ENCODE data around the gene ANKRD18B. TPM values are rescaled to one million over a fixed set of nuclear protein-coding genes. Genes with fewer than 3 reads are reported as not detected.
"Not testable (repeated sequence)": the region's sequence is repeated elsewhere in the genome, so short reads cannot be mapped to it uniquely, and the experiment has no call there.

ANKRD18B gene
- total RNA-seq, 2 donors from 2014 or later = not detected

DNA sequence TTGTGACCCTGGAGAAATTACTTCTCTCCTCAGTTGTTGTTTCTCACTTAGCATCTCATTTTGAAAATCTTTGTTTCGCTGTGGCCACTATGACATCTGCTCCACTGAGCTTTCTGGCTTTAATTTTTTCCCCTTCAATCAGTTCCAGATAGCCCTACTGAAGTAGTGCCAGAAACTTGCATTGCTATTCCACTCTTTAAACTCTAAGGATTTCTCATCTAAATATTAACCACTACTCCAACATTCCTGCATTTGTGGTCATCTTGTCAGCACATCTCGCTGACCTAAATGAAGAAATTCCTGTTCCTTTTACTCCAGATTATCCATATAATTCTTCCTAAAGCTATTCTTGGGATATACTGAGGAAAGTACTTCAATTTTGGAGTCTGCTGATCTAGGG, 35.0 kb upstream of the ANKRD18B start:
- Histone ChIP-seq H3K9me3 (no peaks in the 10 kb centered on the region), H3K27me3 (replicated peaks; ENCODE audit: insufficient read depth) (no peaks in the 10 kb centered on the region), H3K27ac (no peak overlapping the region), H3K4me1 (ENCODE audit: control insufficient read depth in 1 of 2, low read depth in 2 of 2) (no peaks in the 10 kb centered on the region), H3K36me3 (no peaks in the 10 kb centered on the region), H3K4me3 (no peak overlapping the region)
- DNase-seq (ENCODE audit: low spot score) (no peak), ATAC-seq (ENCODE audit: insufficient number of reproducible peaks, low FRiP score, low read depth) (no peak)
- TF ChIP-seq, protein P1, sequence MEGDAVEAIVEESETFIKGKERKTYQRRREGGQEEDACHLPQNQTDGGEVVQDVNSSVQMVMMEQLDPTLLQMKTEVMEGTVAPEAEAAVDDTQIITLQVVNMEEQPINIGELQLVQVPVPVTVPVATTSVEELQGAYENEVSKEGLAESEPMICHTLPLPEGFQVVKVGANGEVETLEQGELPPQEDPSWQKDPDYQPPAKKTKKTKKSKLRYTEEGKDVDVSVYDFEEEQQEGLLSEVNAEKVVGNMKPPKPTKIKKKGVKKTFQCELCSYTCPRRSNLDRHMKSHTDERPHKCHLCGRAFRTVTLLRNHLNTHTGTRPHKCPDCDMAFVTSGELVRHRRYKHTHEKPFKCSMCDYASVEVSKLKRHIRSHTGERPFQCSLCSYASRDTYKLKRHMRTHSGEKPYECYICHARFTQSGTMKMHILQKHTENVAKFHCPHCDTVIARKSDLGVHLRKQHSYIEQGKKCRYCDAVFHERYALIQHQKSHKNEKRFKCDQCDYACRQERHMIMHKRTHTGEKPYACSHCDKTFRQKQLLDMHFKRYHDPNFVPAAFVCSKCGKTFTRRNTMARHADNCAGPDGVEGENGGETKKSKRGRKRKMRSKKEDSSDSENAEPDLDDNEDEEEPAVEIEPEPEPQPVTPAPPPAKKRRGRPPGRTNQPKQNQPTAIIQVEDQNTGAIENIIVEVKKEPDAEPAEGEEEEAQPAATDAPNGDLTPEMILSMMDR (IDR thresholded peaks at IDR 0.05) = no peak

DNA sequence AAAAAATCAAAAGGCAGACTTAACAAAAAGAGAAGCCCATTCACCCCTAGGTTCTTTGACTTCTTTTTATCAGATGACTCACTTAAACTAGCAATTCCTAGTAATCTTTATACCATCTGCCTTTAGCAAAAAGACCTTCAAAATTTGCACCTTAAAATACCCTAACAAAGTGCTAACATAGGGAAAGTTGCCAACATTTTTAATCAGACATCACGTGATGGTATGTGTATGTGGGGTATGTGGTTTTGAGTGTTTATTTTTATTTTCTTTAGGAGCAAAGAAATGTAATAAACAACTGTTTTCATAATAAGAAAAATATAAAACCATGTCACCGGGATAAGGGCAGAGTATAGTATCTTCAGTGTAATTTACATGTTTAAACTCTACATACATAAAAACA, 30.2 kb upstream of the ANKRD18B start:
- H3K36me3 ChIP-seq; H3K4me3 ChIP-seq; DNase-seq (ENCODE audit: low spot score); H3K9me3 ChIP-seq; H3K4me1 ChIP-seq (ENCODE audit: control insufficient read depth in 1 of 2, low read depth in 2 of 2); H3K27me3 ChIP-seq (replicated peaks; ENCODE audit: insufficient read depth); H3K27ac ChIP-seq; ATAC-seq (ENCODE audit: insufficient number of reproducible peaks, low FRiP score, low read depth): not testable (repeated sequence)

DNA sequence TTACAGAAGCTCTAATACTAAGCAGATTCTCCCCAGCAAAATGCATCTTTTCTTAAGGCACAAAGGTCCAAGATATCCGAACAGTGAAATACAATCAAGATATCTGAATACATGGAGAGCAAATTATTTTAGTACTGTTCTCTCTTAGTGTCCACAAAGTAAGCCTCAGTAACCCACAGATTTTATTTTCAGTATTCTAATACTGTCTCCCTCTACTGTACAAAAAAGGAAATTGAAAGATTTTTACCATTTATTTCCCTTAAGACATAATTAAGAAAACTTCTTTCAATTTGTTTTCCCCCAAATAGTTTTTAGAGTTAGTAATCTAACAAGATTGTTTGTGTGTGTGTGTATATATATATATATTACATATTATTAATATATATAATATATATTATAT, 25.7 kb upstream of the ANKRD18B start:
- TF ChIP-seq, protein P1 (IDR thresholded peaks at IDR 0.05) = no peak
- no peak overlapping the region for H3K4me3 ChIP-seq
- DNase-seq (ENCODE audit: low spot score) (no peak), ATAC-seq (ENCODE audit: insufficient number of reproducible peaks, low FRiP score, low read depth) (no peak)
- no peaks in the 10 kb centered on the region for H3K4me1 ChIP-seq (ENCODE audit: control insufficient read depth in 1 of 2, low read depth in 2 of 2)
- no peaks in the 10 kb centered on the region for H3K27me3 ChIP-seq (replicated peaks; ENCODE audit: insufficient read depth)
- H3K36me3 ChIP-seq = no peaks in the 10 kb centered on the region
- no peaks in the 10 kb centered on the region for H3K9me3 ChIP-seq
- H3K27ac ChIP-seq = no peak overlapping the region

DNA sequence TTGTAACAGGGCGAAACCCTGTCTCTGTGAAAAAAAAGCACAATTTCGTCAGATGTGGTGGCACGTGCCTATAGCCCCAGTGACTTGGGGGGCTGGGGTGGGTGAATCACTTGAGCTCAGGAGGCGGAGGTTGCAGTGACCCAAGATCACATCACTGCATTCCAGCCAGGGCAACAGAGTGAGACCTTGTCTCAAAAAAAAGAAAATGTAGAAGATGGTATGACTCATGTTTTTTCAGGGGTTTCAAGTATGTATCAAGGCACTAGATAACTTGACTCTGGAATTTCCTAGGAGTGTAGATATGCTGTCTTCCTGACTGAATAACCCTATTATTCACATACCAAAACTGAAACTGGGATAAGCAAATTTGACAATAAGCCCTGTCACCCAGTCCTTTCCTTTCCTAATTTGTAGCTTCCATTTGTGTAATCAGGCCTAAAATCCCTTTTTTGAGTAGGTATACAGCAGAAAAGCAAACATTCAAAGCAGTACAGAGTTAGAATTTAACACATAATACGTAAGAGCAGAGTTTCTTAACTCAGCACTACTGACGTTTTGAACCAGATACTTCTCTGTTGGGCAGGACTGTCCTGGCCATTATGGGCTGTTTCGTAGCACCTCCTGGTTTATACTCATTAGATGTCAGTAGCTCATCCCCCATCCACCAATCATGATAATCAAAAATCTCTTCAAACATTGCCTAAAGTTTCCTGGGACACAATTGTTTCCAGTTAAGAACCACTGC, 17.3 kb upstream of the ANKRD18B start:
- Histone ChIP-seq H3K4me1 (ENCODE audit: control insufficient read depth in 1 of 2, low read depth in 2 of 2) (no peaks in the 10 kb centered on the region), H3K27me3 (replicated peaks; ENCODE audit: insufficient read depth) (no peaks in the 10 kb centered on the region), H3K36me3 (no peaks in the 10 kb centered on the region), H3K9me3 (no peaks in the 10 kb centered on the region), H3K4me3 (no peak overlapping the region), H3K27ac (no peak overlapping the region)
- TF ChIP-seq, protein P1 (IDR thresholded peaks at IDR 0.05) = no peak
- no peak for ATAC-seq (ENCODE audit: insufficient number of reproducible peaks, low FRiP score, low read depth)
- no peak for DNase-seq (ENCODE audit: low spot score)

DNA sequence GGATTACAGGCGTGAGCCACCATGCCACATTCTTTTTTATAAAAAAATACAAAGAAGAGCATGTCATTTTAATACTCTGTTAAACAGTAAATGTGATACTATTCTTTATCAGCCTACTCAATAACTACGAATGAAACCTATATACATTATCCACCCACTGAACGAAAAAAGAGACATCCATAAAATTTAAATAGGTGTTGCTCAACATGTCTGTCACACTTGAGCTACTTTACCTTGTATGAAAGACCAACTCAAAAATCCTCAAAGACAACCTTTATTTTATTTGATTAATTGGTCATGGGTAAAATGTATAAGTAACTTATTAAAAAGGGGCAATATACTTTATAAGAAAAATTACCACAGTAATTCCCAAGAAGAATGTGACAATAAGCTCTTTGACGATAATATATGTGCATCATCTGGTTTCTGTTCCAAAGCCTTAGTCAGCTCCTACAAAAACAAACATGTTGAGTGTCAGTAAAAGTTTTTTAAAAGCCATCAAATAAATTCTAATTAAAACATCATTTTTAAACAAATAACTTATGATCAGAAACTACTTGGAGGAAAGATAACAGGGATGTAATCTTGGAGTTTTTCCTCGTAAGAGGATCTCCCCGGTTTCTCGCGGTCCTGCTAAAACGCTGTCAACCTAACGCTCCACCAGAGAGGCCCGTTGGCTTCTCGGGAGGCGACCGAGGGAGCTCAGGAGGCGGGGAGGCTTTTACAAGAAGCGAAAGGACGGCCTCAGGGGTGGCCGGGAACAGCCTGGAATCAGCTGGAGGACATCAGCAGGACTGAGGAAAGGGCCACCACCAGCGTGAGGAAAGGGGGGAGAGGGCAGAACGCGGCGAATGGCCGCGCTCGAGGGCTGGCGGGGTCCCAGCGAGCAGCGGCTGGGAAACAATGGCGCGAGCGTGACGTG, 13.5 kb upstream of the ANKRD18B start:
- H3K27me3 ChIP-seq (replicated peaks; ENCODE audit: insufficient read depth) = no peaks in the 10 kb centered on the region
- TF ChIP-seq, protein P1 (IDR thresholded peaks at IDR 0.05) = no peak
- no peak for DNase-seq (ENCODE audit: low spot score)

DNA sequence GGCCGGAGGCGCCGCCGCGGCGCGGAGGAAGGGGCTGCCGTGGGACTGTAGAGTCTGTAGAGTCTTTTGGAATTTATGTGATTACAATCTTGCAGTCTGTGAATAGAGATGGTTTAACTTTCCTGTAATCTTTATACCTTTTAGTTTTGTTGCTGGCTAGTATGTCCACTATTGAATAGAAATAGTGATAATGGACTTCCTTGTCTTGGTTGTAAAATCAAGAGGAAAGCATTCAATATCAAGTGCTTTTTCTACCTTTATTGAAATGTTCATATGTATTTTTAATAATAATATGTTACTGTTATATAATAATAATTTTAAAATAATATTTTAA, 12.9 kb upstream of the ANKRD18B start:
- peak overlapping the region; percentile 64 to 86 for H3K27ac ChIP-seq
- DNase-seq (ENCODE audit: low spot score); H3K4me1 ChIP-seq (ENCODE audit: control insufficient read depth in 1 of 2, low read depth in 2 of 2): not testable (repeated sequence)

More for the DNA sequence above, 13.5 kb upstream of the ANKRD18B start:
- Histone ChIP-seq H3K9me3 (no peaks in the 10 kb centered on the region), H3K27ac (peak overlapping the region; percentile 64 to 86), H3K4me3 (peak overlapping the region; percentile 97), H3K4me1 (ENCODE audit: control insufficient read depth in 1 of 2, low read depth in 2 of 2) (no peaks in the 10 kb centered on the region), H3K36me3 (no peaks in the 10 kb centered on the region)
- no peak for ATAC-seq (ENCODE audit: insufficient number of reproducible peaks, low FRiP score, low read depth)

DNA sequence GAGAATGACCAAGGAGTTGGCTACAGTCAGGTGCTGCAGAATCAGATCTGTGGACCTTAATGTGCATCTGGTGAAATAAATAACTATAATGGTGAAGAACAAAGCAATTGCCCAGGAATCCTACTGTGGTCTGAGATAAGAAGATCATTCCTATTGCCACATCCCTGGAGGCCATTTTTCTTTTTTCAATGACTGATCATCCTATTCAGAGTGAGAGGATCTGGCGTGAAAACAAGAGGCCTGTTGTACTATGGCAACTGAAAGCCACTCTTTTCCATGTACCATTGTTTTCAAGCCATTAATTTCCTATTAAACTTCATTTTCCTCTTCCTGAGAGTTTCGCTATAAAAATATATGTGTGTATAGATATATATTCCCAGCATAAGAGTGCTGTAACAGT, 11.5 kb upstream of the ANKRD18B start:
- H3K9me3 ChIP-seq; H3K36me3 ChIP-seq; H3K27ac ChIP-seq; ATAC-seq (ENCODE audit: insufficient number of reproducible peaks, low FRiP score, low read depth); H3K27me3 ChIP-seq (replicated peaks; ENCODE audit: insufficient read depth); H3K4me1 ChIP-seq (ENCODE audit: control insufficient read depth in 1 of 2, low read depth in 2 of 2); DNase-seq (ENCODE audit: low spot score); H3K4me3 ChIP-seq: not testable (repeated sequence)

More for the DNA sequence above, 12.9 kb upstream of the ANKRD18B start:
- not testable (repeated sequence) for H3K36me3 ChIP-seq; ATAC-seq (ENCODE audit: insufficient number of reproducible peaks, low FRiP score, low read depth); H3K27me3 ChIP-seq (replicated peaks; ENCODE audit: insufficient read depth); H3K9me3 ChIP-seq
- H3K4me3 ChIP-seq = peak overlapping the region; percentile 97

DNA sequence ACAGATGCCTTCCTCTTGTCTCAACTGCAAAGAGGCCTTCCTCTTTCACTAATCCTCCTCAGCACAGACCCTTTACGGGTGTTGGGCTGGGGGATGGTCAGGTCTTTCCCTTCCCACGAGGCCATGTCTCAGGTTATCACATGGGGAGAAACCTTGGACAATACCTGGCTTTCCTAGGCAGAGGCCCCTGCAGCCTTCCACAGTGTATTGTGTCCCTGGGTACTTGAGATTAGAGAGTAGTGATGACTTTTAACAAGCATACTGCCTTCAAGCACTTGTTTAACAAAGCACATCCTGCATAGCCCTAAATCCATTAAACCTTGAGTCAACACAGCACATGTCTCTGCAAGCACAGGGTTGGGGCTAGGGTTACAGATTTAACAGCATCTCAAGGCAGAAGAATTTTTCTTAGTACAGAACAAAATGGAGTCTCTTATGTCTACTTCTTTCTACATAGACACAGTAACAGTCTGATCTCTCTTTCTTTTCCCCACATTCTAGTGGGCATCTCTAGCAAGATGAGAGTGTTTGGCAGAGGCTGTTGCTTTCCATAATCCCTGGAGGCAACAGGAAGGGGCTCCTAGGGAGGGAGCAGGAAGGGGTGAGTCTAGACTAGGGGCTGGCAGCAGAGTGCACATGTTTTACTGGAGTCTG, 8.6 kb upstream of the ANKRD18B start:
- not testable (repeated sequence) for H3K4me3 ChIP-seq; H3K27ac ChIP-seq; H3K4me1 ChIP-seq (ENCODE audit: control insufficient read depth in 1 of 2, low read depth in 2 of 2); DNase-seq (ENCODE audit: low spot score); H3K9me3 ChIP-seq; H3K36me3 ChIP-seq; ATAC-seq (ENCODE audit: insufficient number of reproducible peaks, low FRiP score, low read depth); H3K27me3 ChIP-seq (replicated peaks; ENCODE audit: insufficient read depth)

Data from thoracic aorta (tissue), 2 donors.